Measurements from ENCODE around the gene OR2AT4.

Gene OR2AT4

GRCh38 chr11:75096456-75097172 lies at the start of gene OR2AT4:
Gene OR2AT4 (minus strand): TSS chr11:75096876.
- H3F3A ChIP-seq (ENCODE audit: insufficient read depth, low read length): 0 out of 2 replicates have a peak, but pooled peaks cover 5% of the 10 kb centered on the region
- no peak within 1 kb of the TSS for H3K27ac ChIP-seq (ENCODE audit: low read length)
- H3K4me2 ChIP-seq (ENCODE audit: low read depth, low read length): no peak within 1 kb of the TSS
- H3K27me3 ChIP-seq (replicated peaks; ENCODE audit: insufficient read depth, low read length): no peaks in the 10 kb centered on the region
- H2AFZ ChIP-seq (ENCODE audit: low read length): no peak within 1 kb of the TSS
- H3K9me3 ChIP-seq (replicated peaks; ENCODE audit: insufficient read depth, low read length): no peaks in the 10 kb centered on the region
- no peak for TF ChIP-seq EZH2 (optimal IDR thresholded peaks at IDR 0.05; ENCODE audit: low read depth, low read length)
- TF ChIP-seq EZH2phosphoT487 (IDR thresholded peaks at IDR 0.05; ENCODE audit: low read length): no peak
- no peak for TF ChIP-seq CTCF (IDR thresholded peaks at IDR 0.05; ENCODE audit: low read length)
- H4K20me1 ChIP-seq (ENCODE audit: insufficient read depth, low read length): no peaks in the 10 kb centered on the region
- H3K9me2 ChIP-seq (replicated peaks; ENCODE audit: insufficient read depth, low read length): no peaks in the 10 kb centered on the region
- no peak within 1 kb of the TSS for H3K4me3 ChIP-seq (ENCODE audit: low read length)
- no peaks in the 10 kb centered on the region for H3K79me2 ChIP-seq (ENCODE audit: low read length)
- no peaks in the 10 kb centered on the region for H3K36me3 ChIP-seq (replicated peaks; ENCODE audit: insufficient read depth, low read length)
- no peak within 1 kb of the TSS for H3K9ac ChIP-seq (ENCODE audit: low read length)
- H3K4me1 ChIP-seq (ENCODE audit: low read length): no peaks in the 10 kb centered on the region; the same call in 1 of the 2 replicates
- no peak for DNase-seq

GRCh38 chr11:75145972-75146519 lies 49.4 kb upstream of the OR2AT4 start:
- Histone ChIP-seq H3K36me3 (replicated peaks; ENCODE audit: insufficient read depth, low read length) (no peaks in the 10 kb centered on the region), H3K9me3 (replicated peaks; ENCODE audit: insufficient read depth, low read length) (no peaks in the 10 kb centered on the region), H4K20me1 (ENCODE audit: insufficient read depth, low read length) (no peaks in the 10 kb centered on the region), H3K27me3 (replicated peaks; ENCODE audit: insufficient read depth, low read length) (no peaks in the 10 kb centered on the region), H3K27ac (ENCODE audit: low read length) (no peak overlapping the region), H3K4me3 (ENCODE audit: low read length) (no peak overlapping the region), H3K4me2 (ENCODE audit: low read depth, low read length) (no peak overlapping the region), H3F3A (ENCODE audit: insufficient read depth, low read length) (peaks cover 5% of the 10 kb centered on the region), H3K4me1 (ENCODE audit: low read length) (peaks cover 17% of the 10 kb centered on the region), H3K9me2 (replicated peaks; ENCODE audit: insufficient read depth, low read length) (no peaks in the 10 kb centered on the region), H2AFZ (ENCODE audit: low read length) (no peak overlapping the region), H3K9ac (ENCODE audit: low read length) (no peak overlapping the region), H3K79me2 (ENCODE audit: low read length) (no peaks in the 10 kb centered on the region)
- no peak for DNase-seq
- TF ChIP-seq EZH2 (optimal IDR thresholded peaks at IDR 0.05; ENCODE audit: low read depth, low read length): no peak
- TF ChIP-seq CTCF (IDR thresholded peaks at IDR 0.05; ENCODE audit: low read length): no peak
- no peak for TF ChIP-seq EZH2phosphoT487 (IDR thresholded peaks at IDR 0.05; ENCODE audit: low read length)

- Histone ChIP-seq H3K4me2 (ENCODE audit: low read depth, low read length) (no peak overlapping the region), H3K27ac (ENCODE audit: low read length) (no peak overlapping the region), H3K4me1 (ENCODE audit: low read length) (peaks cover 17% of the 10 kb centered on the region)
Measured at GRCh38 chr11:75145196-75145971, 48.7 kb upstream of the OR2AT4 start.

More at GRCh38 chr11:75145196-75145971, 48.7 kb upstream of the OR2AT4 start:
- Histone ChIP-seq H4K20me1 (ENCODE audit: insufficient read depth, low read length) (no peaks in the 10 kb centered on the region), H3F3A (ENCODE audit: insufficient read depth, low read length) (peaks cover 5% of the 10 kb centered on the region), H3K9me2 (replicated peaks; ENCODE audit: insufficient read depth, low read length) (no peaks in the 10 kb centered on the region), H3K79me2 (ENCODE audit: low read length) (no peaks in the 10 kb centered on the region), H3K27me3 (replicated peaks; ENCODE audit: insufficient read depth, low read length) (no peaks in the 10 kb centered on the region), H2AFZ (ENCODE audit: low read length) (no peak overlapping the region), H3K36me3 (replicated peaks; ENCODE audit: insufficient read depth, low read length) (no peaks in the 10 kb centered on the region), H3K4me3 (ENCODE audit: low read length) (no peak overlapping the region), H3K9me3 (replicated peaks; ENCODE audit: insufficient read depth, low read length) (no peaks in the 10 kb centered on the region), H3K9ac (ENCODE audit: low read length) (no peak overlapping the region)
- TF ChIP-seq EZH2phosphoT487 (IDR thresholded peaks at IDR 0.05; ENCODE audit: low read length): no peak
- no peak for TF ChIP-seq EZH2 (optimal IDR thresholded peaks at IDR 0.05; ENCODE audit: low read depth, low read length)
- TF ChIP-seq CTCF (IDR thresholded peaks at IDR 0.05; ENCODE audit: low read length): no peak
- DNase-seq: no peak

Measured in MM.1S (cell line).